GM12878 (cell line): Measurements from ENCODE around the gene PKD1L1.

ENCODE experiments used
- CREB1 ChIP-seq: IDR thresholded peaks from 2 replicates; pipeline ENCODE4 v1.6.1; 2012; ENCODE audit warnings: low read depth, mild to moderate bottlenecking, inconsistent platforms
- EZH2 ChIP-seq: IDR thresholded peaks from 2 replicates; pipeline ENCODE4 v1.6.1; 2012; ENCODE audit warnings: low read depth, mild to moderate bottlenecking, control low read depth, inconsistent platforms, low read length, borderline replicate concordance; ENCODE audit not compliant: control insufficient read depth
- JUND ChIP-seq: IDR thresholded peaks from 2 replicates; pipeline ENCODE4 v1.6.1; 2012; ENCODE audit warnings: low read depth, mild to moderate bottlenecking, low read length, improper control_type of control experiment, moderate library complexity
- POLR2A ChIP-seq: IDR thresholded peaks from 2 replicates; pipeline ENCODE4 v1.6.1; 2011; ENCODE audit warnings: low read depth, mild to moderate bottlenecking, low read length
- RAD21 ChIP-seq: IDR thresholded peaks from 2 replicates; pipeline ENCODE4 v1.6.1; 2011; ENCODE audit warnings: mild to moderate bottlenecking, low read depth, low read length, moderate library complexity; ENCODE audit not compliant: insufficient read depth
- USF2 ChIP-seq: IDR thresholded peaks from 2 replicates; pipeline ENCODE4 v1.6.1; 2011; ENCODE audit warnings: low read depth, low read length, improper control_type of control experiment, borderline replicate concordance
- ZSCAN29 ChIP-seq: fragments of 450-650 bp; IDR thresholded peaks from 2 replicates; pipeline ENCODE4 v1.6.1; 2017; ENCODE audit warnings: mild to moderate bottlenecking, moderate library complexity

GRCh38 chr7:47763063-47763974, 184.9 kb downstream of the PKD1L1 start:
- TF ChIP-seq USF2 (no peak), EZH2 (no peak), ZSCAN29 (no peak), CREB1 (no peak), JUND (no peak), RAD21 (no peak), POLR2A (no peak)
